WTC11 (cell line): Measurements from ENCODE around the gene NUP35.

ENCODE experiments used
- ETV6 ChIP-seq: sonication (generic); formaldehyde crosslinking; IDR thresholded peaks from 2 replicates; pipeline ENCODE4 v1.8.1; 2022; ENCODE audit warnings: mild to moderate bottlenecking, missing genetic modification reagents
- IRF2 ChIP-seq: sonication (generic); formaldehyde crosslinking; IDR thresholded peaks from 2 replicates; pipeline ENCODE4 v1.8.0; 2022; ENCODE audit warnings: low read depth, missing genetic modification reagents, borderline replicate concordance
- NFYB ChIP-seq: sonication (generic); formaldehyde crosslinking; conservative IDR thresholded peaks from 2 replicates; pipeline ENCODE4 v1.8.0; 2022; ENCODE audit warnings: low read depth, missing genetic modification reagents
- SMAD4 ChIP-seq: sonication (generic); formaldehyde crosslinking; IDR thresholded peaks from 2 replicates; pipeline ENCODE4 v1.8.0; 2022; ENCODE audit warnings: mild to moderate bottlenecking, missing genetic modification reagents
- TCF7 ChIP-seq: sonication (generic); formaldehyde crosslinking; IDR thresholded peaks from 2 replicates; pipeline ENCODE4 v1.8.0; 2022; ENCODE audit warnings: mild to moderate bottlenecking, low read depth, missing genetic modification reagents, moderate library complexity
- ZNF317 ChIP-seq: sonication (generic); formaldehyde crosslinking; IDR thresholded peaks from 2 replicates; pipeline ENCODE4 v1.8.1; 2023; ENCODE audit warnings: low read depth, mild to moderate bottlenecking, moderate library complexity, missing genetic modification reagents, borderline replicate concordance
- TF ChIP-seq, protein P1 (sequence below): fragments of 200-600 bp; IDR thresholded peaks from 2 replicates; pipeline ENCODE4 v1.8.0; 2022; ENCODE audit warnings: antibody characterized with exemption
- TF ChIP-seq, protein P2 (sequence below): sonication (generic); formaldehyde crosslinking; IDR thresholded peaks from 2 replicates; pipeline ENCODE4 v1.8.0; 2022; ENCODE audit warnings: mild to moderate bottlenecking, missing genetic modification reagents
- TF ChIP-seq, protein P3 (sequence below): sonication (generic); formaldehyde crosslinking; IDR thresholded peaks from 2 replicates; pipeline ENCODE4 v1.8.0; 2023; ENCODE audit warnings: missing genetic modification reagents, mild to moderate bottlenecking, borderline replicate concordance
- TF ChIP-seq, protein P4 (sequence below): sonication (generic); formaldehyde crosslinking; IDR thresholded peaks from 2 replicates; pipeline ENCODE4 v1.8.1; 2022; ENCODE audit warnings: mild to moderate bottlenecking, missing genetic modification reagents, moderate library complexity, borderline replicate concordance
- TF ChIP-seq, protein P5 (sequence below): sonication (generic); formaldehyde crosslinking; IDR thresholded peaks from 2 replicates; pipeline ENCODE4 v1.8.1; 2023; ENCODE audit warnings: mild to moderate bottlenecking, missing genetic modification reagents, moderate library complexity

DNA sequence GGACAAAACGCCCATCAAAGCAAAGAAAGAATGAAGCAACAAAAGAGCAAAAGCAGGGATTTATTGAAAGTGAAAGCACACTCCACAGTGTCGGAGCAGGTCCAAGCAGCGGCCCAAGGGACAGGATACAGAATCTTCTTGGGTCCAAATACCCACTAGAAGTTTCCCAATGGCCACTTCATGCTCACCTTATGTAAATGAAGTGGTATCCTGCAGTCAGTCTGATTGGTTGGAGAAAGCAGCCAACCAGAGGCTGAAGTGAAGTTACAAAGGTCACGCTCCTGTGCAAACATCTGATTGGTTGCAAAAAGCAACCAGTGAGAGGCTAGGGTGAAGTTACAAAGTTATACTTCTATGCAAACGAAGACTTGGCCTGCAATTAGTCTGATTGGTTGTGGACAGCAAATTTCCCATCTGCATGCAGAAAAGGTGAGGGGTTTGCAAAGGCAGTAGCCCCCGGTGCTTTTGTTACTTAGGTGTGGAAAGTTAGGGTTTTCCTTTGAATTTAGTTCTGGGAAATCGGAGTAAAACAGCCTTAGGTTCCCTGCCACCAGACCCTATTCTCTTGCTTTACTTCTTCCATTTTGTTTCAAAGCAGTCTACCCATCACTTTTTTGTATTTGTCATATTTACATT lies 32.8 kb upstream of the NUP35 start:
- TF ChIP-seq NFYB (no peak), IRF2 (no peak), ZNF317 (CRISPR knock-in tag) (no peak), SMAD4 (no peak), TCF7 (CRISPR knock-in tag) (no peak), ETV6 (no peak)
- TF ChIP-seq, protein P1, sequence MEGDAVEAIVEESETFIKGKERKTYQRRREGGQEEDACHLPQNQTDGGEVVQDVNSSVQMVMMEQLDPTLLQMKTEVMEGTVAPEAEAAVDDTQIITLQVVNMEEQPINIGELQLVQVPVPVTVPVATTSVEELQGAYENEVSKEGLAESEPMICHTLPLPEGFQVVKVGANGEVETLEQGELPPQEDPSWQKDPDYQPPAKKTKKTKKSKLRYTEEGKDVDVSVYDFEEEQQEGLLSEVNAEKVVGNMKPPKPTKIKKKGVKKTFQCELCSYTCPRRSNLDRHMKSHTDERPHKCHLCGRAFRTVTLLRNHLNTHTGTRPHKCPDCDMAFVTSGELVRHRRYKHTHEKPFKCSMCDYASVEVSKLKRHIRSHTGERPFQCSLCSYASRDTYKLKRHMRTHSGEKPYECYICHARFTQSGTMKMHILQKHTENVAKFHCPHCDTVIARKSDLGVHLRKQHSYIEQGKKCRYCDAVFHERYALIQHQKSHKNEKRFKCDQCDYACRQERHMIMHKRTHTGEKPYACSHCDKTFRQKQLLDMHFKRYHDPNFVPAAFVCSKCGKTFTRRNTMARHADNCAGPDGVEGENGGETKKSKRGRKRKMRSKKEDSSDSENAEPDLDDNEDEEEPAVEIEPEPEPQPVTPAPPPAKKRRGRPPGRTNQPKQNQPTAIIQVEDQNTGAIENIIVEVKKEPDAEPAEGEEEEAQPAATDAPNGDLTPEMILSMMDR, result no peak
- TF ChIP-seq, protein P2, sequence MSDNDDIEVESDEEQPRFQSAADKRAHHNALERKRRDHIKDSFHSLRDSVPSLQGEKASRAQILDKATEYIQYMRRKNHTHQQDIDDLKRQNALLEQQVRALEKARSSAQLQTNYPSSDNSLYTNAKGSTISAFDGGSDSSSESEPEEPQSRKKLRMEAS, result no peak
- TF ChIP-seq, protein P3, sequence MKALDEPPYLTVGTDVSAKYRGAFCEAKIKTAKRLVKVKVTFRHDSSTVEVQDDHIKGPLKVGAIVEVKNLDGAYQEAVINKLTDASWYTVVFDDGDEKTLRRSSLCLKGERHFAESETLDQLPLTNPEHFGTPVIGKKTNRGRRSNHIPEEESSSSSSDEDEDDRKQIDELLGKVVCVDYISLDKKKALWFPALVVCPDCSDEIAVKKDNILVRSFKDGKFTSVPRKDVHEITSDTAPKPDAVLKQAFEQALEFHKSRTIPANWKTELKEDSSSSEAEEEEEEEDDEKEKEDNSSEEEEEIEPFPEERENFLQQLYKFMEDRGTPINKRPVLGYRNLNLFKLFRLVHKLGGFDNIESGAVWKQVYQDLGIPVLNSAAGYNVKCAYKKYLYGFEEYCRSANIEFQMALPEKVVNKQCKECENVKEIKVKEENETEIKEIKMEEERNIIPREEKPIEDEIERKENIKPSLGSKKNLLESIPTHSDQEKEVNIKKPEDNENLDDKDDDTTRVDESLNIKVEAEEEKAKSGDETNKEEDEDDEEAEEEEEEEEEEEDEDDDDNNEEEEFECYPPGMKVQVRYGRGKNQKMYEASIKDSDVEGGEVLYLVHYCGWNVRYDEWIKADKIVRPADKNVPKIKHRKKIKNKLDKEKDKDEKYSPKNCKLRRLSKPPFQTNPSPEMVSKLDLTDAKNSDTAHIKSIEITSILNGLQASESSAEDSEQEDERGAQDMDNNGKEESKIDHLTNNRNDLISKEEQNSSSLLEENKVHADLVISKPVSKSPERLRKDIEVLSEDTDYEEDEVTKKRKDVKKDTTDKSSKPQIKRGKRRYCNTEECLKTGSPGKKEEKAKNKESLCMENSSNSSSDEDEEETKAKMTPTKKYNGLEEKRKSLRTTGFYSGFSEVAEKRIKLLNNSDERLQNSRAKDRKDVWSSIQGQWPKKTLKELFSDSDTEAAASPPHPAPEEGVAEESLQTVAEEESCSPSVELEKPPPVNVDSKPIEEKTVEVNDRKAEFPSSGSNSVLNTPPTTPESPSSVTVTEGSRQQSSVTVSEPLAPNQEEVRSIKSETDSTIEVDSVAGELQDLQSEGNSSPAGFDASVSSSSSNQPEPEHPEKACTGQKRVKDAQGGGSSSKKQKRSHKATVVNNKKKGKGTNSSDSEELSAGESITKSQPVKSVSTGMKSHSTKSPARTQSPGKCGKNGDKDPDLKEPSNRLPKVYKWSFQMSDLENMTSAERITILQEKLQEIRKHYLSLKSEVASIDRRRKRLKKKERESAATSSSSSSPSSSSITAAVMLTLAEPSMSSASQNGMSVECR (CRISPR knock-in tag), result no peak
- TF ChIP-seq, protein P4, sequence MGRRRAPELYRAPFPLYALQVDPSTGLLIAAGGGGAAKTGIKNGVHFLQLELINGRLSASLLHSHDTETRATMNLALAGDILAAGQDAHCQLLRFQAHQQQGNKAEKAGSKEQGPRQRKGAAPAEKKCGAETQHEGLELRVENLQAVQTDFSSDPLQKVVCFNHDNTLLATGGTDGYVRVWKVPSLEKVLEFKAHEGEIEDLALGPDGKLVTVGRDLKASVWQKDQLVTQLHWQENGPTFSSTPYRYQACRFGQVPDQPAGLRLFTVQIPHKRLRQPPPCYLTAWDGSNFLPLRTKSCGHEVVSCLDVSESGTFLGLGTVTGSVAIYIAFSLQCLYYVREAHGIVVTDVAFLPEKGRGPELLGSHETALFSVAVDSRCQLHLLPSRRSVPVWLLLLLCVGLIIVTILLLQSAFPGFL (CRISPR knock-in tag), result no peak
- TF ChIP-seq, protein P5, sequence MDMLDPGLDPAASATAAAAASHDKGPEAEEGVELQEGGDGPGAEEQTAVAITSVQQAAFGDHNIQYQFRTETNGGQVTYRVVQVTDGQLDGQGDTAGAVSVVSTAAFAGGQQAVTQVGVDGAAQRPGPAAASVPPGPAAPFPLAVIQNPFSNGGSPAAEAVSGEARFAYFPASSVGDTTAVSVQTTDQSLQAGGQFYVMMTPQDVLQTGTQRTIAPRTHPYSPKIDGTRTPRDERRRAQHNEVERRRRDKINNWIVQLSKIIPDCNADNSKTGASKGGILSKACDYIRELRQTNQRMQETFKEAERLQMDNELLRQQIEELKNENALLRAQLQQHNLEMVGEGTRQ (CRISPR knock-in tag), result no peak
